H7 (cell line): Measurements from ENCODE around the gene CTRL. TPM values are rescaled to one million over a fixed set of nuclear protein-coding genes. Genes with fewer than 3 reads are reported as not detected.
"Not testable (repeated sequence)": the region's sequence is repeated elsewhere in the genome, so short reads cannot be mapped to it uniquely, and the experiment has no call there.

Experiments used
- DNase-seq: peaks from one replicate; pipeline ENCODE4 v3.0.0; 2012
- H3K27me3 ChIP-seq: 2 replicates; pipeline ENCODE4 v1.6.0; 2011; ENCODE audit warnings: mild to moderate bottlenecking, low read length; ENCODE audit not compliant: control insufficient read depth, insufficient read depth
- H3K36me3 ChIP-seq: replicated peaks from 2 replicates; pipeline ENCODE4 v1.5.1; 2011; ENCODE audit warnings: low read length; ENCODE audit not compliant: control insufficient read depth, insufficient read depth
- H3K4me3 ChIP-seq: 2 replicates; pipeline ENCODE4 v1.5.1; 2011; ENCODE audit warnings: low read depth, mild to moderate bottlenecking, control low read depth, low read length, moderate library complexity; ENCODE audit not compliant: insufficient read depth
- total RNA-seq: library from RNA; depleted of rRNA; stranded (reverse); fragments of >200 nt; shearing (Covaris generic); gene quantifications from 2 replicates; pipeline ENCODE4 v1.2.3, GENCODE V29; 2014; rRNA removed

Gene CTRL
- total RNA-seq = 2.4 and 3.7 TPM in 2 replicates

DNA sequence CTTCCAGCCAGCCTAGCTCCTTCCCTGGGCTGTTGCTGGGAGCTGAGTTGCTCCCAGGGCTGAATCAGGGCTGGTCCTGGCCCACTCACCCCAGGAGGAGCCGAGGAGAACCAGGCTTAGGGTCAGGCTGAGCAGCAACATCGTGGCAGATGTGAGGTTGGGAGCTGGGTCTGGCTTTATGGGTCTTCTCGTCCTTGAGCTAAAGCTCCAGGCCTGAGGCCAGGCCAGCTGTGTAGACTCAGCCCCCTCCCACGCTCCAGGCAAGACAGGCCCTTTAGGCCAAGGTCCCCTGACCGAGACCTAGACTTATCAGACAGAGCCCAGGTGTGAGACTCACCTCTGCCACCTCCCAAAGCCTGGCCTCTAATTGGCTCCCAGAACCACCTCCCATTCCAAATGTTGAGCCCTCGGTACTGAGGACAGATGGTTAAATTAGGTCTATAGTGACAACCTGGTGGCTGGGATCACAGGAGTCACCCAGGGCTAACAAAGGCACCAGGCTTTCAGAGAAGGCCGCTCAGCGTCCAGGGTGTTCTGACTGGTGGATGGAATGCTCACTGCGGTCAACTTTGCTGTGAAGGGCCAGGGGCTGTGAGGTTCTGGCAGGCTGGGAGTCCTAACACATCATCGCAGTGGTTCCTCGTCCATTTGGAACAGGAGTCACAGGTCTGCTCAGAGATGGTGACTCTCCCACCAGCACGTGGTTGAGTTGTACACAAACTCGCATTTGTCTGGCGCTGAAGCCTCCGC is at the start of gene CTRL:
Gene CTRL (minus strand): TSS at position 151 of the 750 bp plus-strand sequence. CDS start 10 bp downstream, at position 141.
- no peaks in the 10 kb centered on the region; the same call in 1 of the 2 replicates for H3K36me3 ChIP-seq
- peak; percentile 75 for DNase-seq
- H3K27me3 ChIP-seq = no peaks in the 10 kb centered on the region
- H3K4me3 ChIP-seq = no peak within 1 kb of the TSS

DNA sequence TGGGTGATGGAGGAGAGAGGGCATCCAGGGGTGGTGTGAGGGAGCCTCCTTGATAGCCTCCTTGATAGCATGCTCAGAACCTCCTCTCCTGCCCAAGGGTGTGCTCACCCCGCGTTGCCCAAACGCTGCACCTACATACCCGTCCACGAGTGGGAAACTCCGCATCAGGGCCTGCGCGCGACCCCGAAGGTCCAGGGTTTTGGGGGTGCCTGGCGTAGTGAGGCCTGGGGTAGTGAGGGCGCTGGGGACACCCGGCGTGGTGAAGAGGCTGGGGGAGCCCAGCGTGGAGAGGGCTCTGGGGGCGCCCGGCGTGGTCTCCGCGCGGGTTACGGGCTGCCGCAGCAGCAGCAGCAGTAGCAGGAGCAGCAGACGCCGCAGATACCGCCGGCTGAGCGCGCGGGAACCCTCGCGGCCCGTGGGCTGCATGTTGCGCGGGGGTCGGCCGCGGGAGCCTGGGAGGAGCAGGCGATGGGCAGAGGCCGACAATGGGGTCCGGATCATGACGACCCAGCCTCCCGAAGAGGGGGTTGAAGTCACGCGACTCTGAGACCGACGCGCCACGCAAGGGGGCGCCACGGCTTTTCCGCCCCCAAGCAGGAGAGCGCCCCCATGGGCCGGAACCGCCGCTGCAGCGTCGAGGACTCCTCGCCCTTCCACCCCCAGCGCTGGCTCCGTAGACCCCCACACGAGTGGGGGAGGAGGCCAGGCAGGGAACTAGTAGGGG is 48.5 kb upstream of the CTRL start, which contains the start of gene DPEP3:
Gene DPEP3 (minus strand): TSS at position 545 of the 724 bp plus-strand sequence. CDS start 119 bp downstream, at position 426.
- DNase-seq = peak; percentile 97
- H3K36me3 ChIP-seq = no peaks in the 10 kb centered on the region
- no peak within 1 kb of the TSS for H3K4me3 ChIP-seq
- peaks cover 1% of the 10 kb centered on the region; the same call in 1 of the 2 replicates for H3K27me3 ChIP-seq

DNA sequence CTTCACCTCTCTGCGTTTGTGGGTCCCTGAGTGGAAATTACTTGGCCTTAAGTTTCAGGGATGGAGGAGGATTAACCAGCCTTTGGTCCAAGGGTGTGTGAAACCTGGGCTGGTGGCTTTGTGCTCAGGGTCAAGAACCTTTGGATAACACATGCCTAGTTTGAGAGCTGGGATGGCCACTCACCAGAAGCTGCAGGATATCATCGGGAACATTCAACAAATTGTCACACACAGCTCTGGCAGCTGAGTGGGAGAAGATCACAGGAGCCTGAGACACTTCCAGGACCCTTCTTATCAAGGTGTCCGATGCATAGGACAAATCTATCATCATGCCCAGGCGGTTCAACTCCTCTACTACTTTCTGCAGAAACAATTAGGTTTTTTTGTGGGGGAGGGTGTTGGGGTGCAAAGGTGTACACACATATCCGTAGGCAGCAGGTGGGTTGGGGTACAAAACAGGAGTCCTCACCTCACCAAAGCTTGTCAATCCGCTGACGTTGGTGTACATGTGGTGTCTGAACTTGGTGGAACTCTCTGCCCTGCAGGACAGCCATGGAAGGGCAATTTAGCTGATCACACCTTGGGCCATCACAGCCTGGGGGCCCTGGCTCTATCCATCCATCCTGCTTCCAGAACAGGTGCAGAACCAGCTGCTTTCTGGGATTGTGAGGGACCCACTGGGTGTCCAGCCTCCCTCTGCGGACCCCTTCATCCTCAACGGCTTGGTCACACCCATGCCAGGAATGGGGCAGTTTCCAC is 46.0 kb upstream of the CTRL start:
- DNase-seq = peak; percentile 34
- H3K27me3 ChIP-seq = peaks cover 1% of the 10 kb centered on the region; the same call in 1 of the 2 replicates
- H3K4me3 ChIP-seq = no peak overlapping the region
- H3K36me3 ChIP-seq = no peaks in the 10 kb centered on the region

DNA sequence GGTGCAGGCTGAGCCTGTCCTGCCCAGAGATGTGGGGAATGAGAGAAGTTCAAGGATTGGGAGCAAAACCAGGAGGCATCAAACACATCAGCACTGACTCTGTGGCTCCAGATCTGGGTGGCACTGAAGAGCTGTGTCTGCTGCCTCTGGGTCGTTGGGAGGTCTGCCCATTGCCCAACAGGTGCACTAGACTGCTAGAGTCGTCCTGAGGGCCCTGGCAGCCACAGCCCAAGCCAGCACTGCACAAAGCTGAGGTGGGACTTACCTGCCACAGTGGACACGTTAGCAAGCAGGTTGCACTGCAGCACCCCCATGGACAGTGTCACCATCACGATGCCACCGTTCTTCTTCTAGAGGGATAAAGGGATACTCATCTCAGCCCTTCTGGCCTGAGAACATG is 45.3 kb upstream of the CTRL start:
- DNase-seq = no peak
- Histone ChIP-seq H3K27me3 (peaks cover 1% of the 10 kb centered on the region; the same call in 1 of the 2 replicates), H3K36me3 (no peaks in the 10 kb centered on the region), H3K4me3 (no peak overlapping the region)

DNA sequence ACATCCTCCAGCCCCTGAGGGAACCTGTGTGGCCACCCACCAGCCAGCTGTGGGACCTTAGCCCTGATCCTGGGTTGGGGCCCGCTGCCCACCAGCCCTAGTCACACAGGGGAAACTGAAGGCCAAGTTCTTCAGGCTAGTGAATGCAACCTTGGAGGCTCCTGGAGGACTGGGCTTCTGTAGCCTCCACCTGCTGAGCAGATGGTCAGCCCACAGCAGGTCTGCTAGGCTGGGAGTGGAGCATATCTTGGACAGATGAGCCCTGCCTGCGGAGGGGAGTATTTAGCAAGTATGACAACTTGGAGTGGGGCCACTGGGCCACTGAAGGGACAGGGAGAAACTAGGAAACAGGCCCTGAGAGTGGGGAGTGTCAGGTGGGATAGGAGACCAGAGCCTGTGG is 44.5 kb upstream of the CTRL start:
- DNase-seq = no peak
- no peaks in the 10 kb centered on the region for H3K36me3 ChIP-seq
- no peak overlapping the region for H3K4me3 ChIP-seq
- H3K27me3 ChIP-seq = peaks cover 1% of the 10 kb centered on the region; the same call in 1 of the 2 replicates

DNA sequence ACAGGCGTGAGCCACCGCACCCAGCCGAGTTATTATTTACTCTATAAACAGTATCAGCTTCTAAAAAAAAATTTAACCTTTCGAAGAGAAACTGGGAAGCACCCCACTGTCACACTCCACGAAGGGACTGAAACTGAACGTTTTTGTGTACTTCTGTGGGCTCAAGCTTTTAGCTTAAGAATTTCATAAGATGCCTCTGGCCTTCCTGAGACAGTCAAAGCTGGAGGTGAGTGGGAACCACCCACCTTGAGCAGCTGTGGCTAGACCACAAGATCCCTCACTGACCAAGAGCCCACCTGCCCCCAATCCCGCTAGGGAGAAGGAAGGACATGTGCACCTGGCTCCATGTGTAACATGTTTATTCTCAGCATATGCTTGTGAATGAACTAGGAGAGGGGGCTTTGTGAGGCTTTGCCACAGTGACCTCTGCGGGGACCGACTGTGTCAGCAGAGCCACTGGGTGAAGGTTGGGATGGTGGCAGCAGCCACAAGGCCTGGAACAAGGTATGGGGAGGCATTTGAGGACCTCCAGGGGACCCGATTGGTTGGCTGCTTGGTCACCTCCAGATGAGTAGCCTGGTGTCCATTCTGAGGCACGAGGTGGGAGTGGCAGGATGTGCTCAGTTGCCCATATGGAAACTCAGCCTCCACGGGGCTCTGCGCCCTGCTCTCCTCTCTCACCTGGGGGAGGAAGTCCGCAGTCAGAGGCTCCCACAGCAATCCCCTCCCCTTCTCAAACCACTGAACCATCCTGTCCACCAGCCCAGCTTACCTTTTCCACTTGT is 43.9 kb upstream of the CTRL start:
- no peak for DNase-seq
- Histone ChIP-seq H3K36me3 (no peaks in the 10 kb centered on the region), H3K27me3 (peaks cover 1% of the 10 kb centered on the region; the same call in 1 of the 2 replicates), H3K4me3 (no peak overlapping the region)

DNA sequence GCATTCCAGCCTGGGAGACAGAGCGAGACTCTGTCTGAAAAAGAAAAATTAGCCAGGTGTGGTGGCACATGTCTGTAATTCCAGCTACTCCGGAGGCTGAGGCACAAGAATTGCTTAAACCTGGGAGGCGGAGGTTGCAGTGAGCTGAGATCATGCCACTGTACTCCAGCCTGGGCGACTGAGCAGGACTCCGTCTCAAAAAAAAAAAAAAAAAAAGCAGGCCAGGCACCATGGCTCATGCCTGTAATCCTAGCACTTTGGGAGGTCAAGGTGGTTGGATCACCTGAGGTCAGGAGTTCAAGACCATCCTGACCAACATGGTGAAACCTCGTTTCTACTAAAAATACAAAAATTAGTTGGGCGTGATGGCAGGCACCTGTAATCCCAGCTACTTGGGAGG is 40.6 kb upstream of the CTRL start:
- DNase-seq, H3K36me3 ChIP-seq, H3K27me3 ChIP-seq, H3K4me3 ChIP-seq: not testable (repeated sequence)

DNA sequence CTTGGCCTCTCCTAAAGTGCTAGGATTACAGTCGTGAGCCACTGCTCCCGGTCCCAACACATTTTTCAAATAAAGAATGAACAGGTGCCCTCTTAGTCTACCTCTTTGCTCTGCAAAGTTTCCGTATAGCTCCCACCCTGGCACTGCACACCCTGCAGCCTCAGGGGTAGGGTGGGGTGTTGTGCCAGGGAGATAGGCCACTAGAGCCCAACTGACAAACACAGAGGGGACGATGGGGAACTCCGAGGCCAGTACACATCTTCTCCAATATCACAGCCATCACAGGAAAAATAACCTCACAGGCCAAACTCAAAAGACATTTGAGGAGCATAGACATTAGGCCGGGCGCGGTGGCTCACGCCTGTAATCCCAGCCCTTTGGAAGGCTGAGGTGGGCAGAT is 39.4 kb upstream of the CTRL start:
- H3K36me3 ChIP-seq = no peaks in the 10 kb centered on the region
- DNase-seq = no peak

DNA sequence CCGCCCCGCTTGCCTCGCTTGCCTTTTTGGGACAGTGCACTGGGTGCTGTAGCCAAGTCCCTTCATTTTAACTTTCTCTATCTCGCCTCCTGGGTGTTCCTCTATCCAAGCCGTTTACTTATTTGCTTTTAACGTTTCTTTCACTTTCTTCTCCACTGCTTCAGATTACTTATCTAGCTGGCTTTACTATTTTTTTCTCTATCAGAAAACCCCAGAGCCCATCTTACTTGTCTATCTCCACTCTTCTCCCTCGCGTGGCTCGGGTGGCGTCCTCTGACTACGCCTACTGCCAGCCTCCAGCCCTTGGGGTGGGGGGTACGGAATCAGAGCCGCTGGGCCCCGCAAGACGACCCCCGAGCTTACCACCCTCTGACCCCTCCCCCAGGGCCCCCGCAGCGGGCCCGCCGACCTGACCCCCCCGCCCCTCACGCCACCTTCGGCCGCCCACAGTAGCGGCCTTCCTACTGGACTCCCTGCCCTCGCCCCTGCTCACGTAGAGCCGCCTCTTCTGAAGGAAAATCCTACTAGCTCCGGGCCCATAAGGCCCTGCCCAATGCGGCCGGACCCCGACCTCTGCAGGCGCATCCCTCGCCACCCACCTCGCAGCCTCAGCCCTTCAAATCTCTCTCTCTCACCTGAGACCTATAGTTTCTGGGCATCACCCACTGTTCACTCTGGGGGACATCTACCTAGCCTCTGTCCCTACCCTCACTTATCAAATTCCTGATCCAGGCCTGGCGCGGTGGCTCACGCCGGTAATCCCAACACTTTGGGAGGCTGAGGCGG is 37.8 kb upstream of the CTRL start:
- DNase-seq = peak; percentile 91
- Histone ChIP-seq H3K36me3 (no peaks in the 10 kb centered on the region; the same call in 1 of the 2 replicates), H3K27me3 (no peaks in the 10 kb centered on the region), H3K4me3 (peak overlapping the region; percentile 64)

More for the DNA sequence above, 39.4 kb upstream of the CTRL start:
- Histone ChIP-seq H3K27me3 (no peaks in the 10 kb centered on the region), H3K4me3 (no peak overlapping the region)

DNA sequence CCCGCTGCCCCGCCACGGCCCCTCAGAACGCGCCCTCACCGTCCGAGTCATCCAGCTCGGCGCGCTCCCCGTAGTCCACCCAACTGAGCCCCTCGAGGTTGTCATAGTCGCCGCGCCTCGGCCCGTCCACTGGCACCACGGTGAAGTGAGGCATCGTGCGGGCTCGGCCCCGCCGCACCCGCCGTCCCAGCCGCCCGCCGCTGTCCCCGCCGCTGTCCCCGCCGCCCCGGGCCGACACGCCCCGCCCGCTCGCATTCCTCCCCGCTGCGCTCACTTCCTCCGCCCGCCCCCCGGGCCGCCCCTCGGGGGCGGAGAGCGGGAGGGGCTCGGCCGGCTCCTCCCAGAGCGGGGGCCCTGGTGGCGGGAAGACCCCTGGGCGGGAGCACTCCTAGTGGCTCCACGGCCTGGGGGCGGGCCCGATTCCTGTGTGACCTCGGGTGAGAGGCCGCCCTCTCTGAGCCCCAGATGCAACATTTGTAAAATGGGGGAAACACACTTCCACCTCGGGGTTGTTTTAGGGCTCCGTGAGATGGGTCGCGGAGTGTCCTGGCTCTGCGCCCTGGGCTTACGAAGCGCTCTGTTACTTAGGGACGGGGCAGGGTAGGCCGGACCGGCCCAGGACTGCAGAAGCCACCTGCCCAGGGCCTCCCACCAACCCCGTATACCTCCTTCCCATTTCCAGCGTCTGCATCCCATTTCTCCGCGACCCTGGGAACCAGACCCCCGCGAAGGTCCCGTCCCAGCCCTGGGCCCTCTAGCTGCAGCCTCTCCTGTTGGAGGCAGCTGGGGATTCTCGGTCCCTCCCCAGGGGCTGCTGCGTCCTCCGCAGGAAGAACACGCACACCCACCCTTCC is 37.0 kb upstream of the CTRL start, which contains the start of gene SLC12A4:
Gene SLC12A4 (minus strand): TSS at position 238 of the 854 bp plus-strand sequence. CDS start 84 bp downstream, at position 154.
- peak; percentile 99 for DNase-seq
- H3K4me3 ChIP-seq = peak within 1 kb of the TSS; percentile 92
- no peaks in the 10 kb centered on the region; the same call in 1 of the 2 replicates for H3K36me3 ChIP-seq
- no peaks in the 10 kb centered on the region for H3K27me3 ChIP-seq

DNA sequence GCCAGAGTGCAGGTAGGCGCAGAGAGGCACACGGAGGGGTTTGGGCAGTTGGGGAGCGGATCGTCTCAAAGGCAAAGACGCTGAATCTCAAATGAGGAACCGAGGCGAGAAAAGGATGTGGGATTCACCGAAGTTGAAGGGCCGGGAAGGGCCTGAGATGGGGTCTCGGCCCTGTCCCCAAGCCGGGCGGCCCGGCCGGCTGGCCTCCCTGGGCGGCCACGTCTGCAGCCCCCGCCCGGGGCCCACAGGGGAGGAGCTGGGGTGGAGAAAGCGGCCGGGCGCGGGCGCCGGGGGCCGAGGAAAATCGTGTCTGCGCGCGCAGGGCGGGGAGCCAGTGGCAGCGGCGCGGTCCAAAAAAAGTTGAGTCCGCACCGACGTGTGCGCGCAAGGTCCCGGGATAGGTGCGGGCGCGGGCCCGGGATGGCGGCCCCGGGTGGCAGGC is 36.3 kb upstream of the CTRL start:
- Histone ChIP-seq H3K4me3 (peak overlapping the region; percentile 92), H3K27me3 (no peaks in the 10 kb centered on the region), H3K36me3 (peaks cover 4% of the 10 kb centered on the region)
- DNase-seq = peak; percentile 89

DNA sequence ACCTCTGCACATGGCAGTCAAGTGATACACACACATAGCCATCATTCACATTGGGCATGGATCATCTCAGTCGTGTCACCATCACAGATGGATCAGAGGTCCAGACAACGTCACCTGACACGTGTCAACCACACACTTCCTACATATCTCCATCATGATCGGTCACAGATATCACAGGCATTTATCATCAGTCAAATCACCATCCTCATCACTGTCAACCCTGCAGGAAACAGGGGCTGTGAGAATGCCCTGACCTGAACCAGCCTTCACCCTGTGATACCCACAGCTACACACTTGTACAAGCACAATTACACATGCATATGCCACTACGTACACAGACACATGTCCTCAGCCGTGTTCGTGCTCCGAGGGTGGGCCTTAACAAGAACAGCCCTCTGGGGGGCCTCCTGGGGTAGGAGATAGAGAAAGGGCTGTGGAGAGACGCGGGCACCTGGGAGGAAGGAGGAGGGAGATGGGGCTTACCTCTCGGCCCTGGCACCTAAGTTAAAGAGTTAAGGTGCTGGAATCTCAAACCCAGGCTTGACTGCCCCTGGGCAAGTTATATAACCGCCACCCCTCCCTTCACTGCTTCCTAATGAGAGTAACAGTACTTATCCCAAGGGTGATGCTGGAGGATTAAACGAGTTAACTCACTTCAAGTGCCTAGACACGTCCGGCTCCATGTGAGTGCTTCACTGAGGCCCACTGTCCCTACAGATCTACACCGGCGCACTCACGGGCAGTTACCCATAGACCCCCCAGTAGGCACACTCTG is 35.7 kb upstream of the CTRL start:
- H3K27me3 ChIP-seq = no peaks in the 10 kb centered on the region
- H3K36me3 ChIP-seq = peaks cover 10% of the 10 kb centered on the region
- no peak for DNase-seq
- peak overlapping the region; percentile 92 for H3K4me3 ChIP-seq
